Bone marrow (tissue), 2 donors: ENCODE data around the gene TGFBR2.

Experiments used
- DNase-seq, 2 donors: peaks; one replicate each; lab custom pipeline; 2025; lab: John Stamatoyannopoulos, UW

Gene TGFBR2

GRCh38 chr3:30637310-30638219 is 31.2 kb downstream of the TGFBR2 start:
- DNase-seq = no peak

GRCh38 chr3:30638685-30639412 is 32.4 kb downstream of the TGFBR2 start:
- no peak for DNase-seq

GRCh38 chr3:30639937-30640336 is 33.5 kb downstream of the TGFBR2 start:
- DNase-seq = peak in 1 of 2 donors; percentile 46

DNA sequence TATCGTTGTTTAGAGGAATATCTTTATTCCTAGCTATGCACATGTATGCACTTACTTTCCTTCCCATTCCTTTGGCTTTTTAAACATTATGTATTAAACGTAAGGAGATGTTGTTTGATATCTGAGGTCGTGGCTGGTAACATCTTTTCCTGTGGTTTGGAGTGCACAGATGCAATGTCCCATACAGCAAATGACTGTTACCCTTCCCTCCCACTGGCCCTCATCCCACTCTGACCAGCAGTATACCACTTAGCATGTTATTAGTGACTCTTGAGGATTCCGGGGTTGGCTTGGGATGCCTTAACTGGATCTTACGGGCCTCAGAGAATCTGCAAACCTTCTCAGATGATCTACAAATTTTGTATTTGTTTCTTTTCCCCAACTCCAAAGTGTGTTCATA is 34.5 kb downstream of the TGFBR2 start:
- DNase-seq = no peak

DNA sequence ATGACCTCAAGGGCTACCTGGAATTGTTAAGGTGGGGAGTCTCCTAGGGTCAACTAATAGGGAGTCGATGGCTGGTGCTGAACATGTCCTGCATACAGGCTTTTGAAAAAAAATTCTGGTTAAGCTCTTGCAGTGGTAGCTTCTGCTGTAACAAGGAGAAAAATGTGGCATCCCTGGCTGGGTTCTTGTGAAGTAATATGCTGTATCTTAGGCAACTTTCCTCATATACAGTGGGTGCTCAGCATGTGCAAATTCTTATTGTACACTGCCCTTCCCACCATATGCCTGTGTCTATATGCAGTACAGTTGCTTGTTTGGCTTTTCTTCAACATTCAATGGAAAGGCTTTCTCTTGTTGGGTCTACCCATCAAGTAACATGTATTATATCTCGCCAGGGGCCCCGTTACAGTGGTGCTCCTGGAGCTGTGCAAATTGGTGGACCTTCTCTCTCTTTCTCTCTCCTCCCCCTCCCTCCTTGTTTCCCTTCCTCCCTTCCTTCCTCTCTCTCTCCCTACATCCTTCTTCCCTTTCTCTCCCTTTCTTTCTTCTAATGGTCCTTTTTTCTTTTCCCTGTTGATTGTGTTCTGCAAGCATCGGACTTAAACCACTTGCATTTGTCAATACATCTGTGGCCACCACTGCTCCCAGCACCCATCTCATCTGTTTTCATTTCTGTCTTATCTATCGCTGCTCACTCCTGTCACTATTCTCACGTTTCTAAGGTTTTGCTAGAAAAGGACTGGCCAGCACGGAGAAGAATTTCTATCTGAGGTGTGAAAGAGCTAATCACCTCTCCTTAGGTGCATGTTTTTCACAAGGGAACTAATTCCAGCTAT is 35.2 kb downstream of the TGFBR2 start:
- no peak for DNase-seq

DNA sequence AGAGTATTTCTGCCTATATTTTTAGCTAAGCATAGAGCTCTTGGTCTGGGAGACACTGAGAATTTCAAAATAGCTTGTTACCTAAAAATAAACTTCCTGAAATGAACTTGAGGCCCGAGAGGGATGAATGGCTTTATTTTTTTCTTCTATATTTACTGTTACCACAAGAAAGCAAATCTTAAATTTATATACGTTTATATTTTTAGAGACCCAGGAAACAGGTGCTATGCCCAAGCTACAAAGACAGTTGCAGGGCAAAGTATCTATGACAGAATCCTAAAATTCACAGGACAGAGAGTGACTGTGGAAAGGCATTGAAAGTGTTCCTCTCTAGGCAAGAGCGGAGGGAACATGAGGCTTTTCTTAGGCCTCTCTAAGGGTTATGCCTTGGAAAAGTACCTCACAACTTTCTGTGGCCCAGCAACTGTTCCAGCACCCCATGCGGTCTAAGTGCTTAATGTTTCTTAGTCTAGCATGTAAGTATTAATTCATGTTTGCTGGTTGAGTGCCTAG is 36.5 kb downstream of the TGFBR2 start:
- DNase-seq = peak in 1 of 2 donors; percentile 35

GRCh38 chr3:30643763-30644462 is 37.5 kb downstream of the TGFBR2 start:
- DNase-seq = peak in 1 of 2 donors; percentile 49

- peak in 1 of 2 donors; percentile 78 for DNase-seq
Observed at GRCh38 chr3:30644615-30645014, 38.2 kb downstream of the TGFBR2 start.

DNA sequence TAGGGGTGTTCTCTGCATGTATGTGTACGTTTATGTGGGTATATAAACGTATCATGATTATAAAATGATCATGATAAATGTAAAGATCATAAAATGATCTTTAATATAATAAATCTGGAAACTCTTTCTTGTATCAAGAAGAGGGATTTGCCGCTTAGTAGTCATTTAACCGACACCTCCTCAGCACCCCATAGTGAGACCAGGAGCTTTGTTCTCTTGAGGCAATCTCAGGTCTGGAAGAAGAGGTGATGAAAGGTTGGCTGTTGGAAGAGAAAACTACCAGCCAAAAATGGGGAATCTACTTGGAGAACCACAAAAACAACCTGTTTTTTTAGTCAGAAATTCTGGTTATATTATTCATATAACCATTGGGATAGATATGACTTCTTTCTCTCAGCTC is 38.7 kb downstream of the TGFBR2 start:
- no peak for DNase-seq

DNA sequence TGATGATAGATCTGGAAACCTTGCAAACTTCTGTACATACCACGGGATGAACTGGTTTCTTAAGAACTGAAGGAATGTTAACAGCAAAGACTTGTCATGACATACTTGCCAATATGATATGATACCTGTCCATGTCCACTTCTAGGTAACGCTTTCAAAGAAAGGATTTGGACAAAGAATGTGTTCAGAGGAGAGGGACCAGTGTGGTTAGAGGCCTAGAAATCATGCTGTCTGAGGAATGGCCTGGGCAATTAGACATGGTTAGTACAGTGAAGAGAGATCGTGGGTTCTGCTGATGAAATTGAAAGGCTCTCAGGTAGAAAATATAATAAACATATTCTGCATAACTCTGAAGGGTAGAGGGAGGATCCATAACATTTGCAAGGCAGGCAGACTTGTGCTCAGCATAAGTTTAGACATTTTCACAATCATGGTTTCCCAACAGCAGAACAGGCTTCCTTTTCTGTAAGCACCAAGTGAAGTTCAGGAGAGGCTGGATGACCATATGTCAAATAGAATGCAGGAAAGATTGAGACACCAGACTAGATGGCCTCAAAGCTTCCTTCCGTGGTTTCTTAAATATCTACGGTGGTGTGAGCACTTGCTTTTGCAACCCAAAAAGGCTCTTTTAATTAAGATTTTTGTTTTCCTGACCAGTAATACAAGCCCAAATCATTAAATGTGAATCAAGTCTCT is 39.9 kb downstream of the TGFBR2 start:
- peak in 1 of 2 donors; percentile 58 for DNase-seq

DNA sequence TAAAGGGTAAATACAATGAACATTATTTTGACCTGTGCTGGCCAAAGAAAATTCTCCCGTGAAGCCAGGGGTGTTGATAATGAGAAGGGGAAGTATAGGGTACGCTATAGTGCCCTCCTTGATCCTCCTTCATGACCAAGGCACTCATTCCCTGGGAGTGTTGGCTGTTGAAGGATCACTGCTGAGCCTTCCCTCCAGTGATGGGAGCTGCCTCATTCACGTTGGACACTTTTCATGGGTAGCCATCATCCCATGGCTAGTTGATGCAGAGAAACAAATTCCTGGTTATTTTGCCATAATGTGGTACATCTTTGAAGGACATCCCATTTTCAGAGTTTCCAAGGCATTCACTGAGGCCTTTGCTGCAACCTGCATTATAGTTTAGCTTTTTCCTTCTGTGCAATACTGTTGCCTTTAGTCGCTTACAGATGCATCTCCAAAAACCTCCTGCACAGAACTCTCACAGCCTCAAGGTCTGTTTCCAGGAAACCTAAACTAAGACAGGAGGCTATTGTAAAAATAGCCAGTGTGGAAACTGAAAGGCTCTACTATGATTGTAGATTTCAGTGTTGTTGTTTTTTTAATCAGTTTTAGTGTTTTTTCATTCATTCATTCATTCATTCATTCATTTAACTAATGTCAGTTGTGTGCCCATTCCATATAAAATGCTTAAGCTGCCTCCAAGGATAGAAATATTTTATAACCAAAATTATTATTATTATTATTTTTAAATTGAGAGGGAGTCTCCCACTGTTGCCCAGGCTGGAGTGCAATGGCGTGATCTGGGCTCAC is 40.8 kb downstream of the TGFBR2 start:
- DNase-seq = no peak

DNA sequence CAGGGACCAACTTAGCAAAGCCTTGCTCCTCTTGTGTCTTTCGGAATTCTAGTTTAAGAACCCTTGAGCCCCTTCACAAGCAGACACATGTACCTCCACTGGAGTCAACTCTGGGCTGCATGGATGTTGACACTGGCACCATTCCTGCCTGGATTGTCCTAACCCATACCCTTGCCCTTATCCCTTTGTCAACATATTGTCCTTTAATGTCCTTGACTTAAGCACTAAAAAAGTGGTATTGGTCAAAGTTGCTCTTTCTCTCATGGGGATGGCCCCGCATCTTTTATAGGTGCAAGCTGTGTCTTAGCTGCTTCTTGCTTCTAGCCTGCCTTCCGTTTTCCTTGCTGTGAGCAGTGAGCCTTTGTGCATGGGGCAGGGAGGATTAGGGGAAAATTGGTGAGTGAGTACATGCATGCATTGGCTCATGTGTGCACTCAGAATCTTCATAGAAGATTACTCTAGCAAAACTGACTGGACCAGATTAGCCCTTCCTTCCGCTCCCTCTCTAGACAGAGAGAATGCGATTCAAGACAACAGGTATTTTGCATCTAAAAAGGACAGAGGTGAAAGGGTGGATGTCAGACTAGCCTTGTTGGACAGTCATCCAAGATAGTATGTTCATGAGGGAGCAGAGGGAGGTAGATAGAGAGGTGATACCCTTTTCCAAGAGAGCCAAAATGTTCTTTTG is 42.4 kb downstream of the TGFBR2 start:
- no peak for DNase-seq

DNA sequence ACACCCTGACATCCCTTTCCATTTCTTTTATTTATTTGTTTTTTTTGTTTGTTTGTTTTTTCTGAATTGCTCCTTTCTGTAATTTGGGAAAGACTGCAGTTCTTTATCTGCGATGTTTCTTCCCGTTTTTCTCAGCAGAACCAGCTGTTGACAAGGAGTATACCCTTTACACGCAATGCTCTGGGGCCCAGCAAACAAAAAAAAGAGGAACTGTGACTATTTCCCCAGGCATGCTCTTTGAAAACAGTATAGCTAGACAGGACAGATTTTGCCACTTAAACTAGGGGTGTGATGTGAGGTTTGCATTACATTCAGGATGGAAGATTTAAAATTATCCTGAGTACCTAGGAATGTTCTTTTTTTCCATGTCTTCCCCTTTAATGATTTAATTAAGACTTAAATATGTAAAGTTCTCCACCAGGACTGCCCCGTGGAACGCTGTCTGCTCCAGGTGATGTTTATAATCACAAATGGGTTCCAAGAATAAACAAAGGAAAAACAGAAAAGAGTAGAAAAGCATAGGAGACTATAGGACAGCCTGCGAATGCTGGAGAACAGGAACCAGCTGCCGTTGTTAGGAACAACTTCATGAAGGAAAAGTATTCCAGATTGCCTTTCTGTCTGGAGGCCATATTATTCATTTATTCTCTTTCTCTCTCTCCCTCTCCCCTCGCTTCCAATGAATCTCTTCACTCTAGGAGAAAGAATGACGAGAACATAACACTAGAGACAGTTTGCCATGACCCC is 43.3 kb downstream of the TGFBR2 start:
- DNase-seq = peak in 1 of 2 donors; percentile 90

GRCh38 chr3:30650348-30650995 is 44.1 kb downstream of the TGFBR2 start:
- DNase-seq = no peak

GRCh38 chr3:30654269-30654668 is 47.9 kb downstream of the TGFBR2 start:
- no peak for DNase-seq

DNA sequence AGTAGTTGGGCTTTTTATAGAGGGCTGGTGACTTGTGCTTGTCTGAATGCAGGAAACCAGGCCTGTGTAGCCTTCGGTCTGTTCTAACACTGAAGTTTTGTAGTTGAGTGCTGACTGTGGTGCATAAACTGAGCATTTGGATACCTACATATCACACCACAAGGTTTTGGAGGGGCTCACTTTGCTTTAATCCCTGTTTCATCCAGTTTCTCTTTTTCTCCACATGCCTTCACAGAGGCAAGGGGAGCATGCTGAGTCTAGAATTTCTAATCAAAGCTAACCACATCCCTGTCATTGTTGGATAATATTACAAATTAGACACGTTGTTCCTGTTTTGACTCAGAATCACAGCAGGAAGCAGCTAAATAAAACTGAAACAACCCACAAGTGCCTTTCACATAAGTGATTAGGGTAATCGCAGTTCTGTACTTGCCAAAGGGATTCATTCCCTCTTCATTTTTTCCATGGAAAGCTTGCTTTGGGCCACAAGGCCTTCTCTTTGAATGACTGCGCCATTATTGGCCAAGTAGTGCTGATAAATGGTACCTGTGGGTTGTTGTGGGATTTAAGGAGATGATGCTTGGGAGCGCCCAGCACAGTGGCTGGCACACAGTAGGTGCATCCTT is 48.9 kb downstream of the TGFBR2 start:
- peak in 1 of 2 donors; percentile 80 for DNase-seq

- no peak for DNase-seq
Observed at GRCh38 chr3:30656624-30657141, 50.3 kb downstream of the TGFBR2 start.
